Mesenteric fat pad (tissue), 1 donor: ENCODE data around the gene CCDC167. TPM values are rescaled to one million over a fixed set of nuclear protein-coding genes. Genes with fewer than 3 reads are reported as not detected.
"Not testable (repeated sequence)": the region's sequence is repeated elsewhere in the genome, so short reads cannot be mapped to it uniquely, and the experiment has no call there.

ENCODE experiments used
- DNase-seq: peaks from one replicate; pipeline ENCODE4 v3.0.0-alpha.2; 2020; ENCODE audit warnings: low spot score
- total RNA-seq: library from RNA; stranded (reverse); fragmentation: NEBNext Ultra II Directional; extraction: Animal tissue kit (Norgen Biotek cat#: 25700); gene quantifications from one replicate; pipeline ENCODE4 v1.2.1, GENCODE V29; 2021
- donor health status: DM: yes; HTN: yes; CAD: no.

Gene CCDC167
- total RNA-seq, 1 donor from 2014 or later, result 14.6 TPM

- no peak for DNase-seq
These were observed 12.3 kb upstream of the CCDC167 start for GRCh38 chr6:37511910-37512399.

- DNase-seq, result no peak
These were observed 11.5 kb upstream of the CCDC167 start for GRCh38 chr6:37511201-37511600.

GRCh38 chr6:37507690-37508421 lies 8.2 kb upstream of the CCDC167 start:
- DNase-seq, result no peak

DNA sequence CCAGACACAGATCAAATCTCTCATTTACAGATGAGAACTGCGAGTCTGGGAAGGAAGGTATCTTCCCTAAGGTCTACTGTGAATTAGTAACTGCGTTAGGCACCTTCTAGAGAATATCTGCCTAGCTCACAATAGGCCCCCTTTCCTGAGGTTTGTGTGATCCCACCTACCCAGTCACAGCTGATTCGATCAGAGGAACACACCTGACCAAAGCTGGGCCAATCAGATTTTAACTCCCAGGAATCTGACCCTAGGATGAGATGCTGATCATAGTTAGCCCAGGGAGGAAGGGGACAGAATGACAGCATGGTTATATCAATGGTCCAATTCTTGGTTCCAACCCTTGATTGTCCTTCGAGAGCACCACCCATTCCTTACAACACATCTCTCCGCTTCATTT lies 7.4 kb upstream of the CCDC167 start:
- no peak for DNase-seq

DNA sequence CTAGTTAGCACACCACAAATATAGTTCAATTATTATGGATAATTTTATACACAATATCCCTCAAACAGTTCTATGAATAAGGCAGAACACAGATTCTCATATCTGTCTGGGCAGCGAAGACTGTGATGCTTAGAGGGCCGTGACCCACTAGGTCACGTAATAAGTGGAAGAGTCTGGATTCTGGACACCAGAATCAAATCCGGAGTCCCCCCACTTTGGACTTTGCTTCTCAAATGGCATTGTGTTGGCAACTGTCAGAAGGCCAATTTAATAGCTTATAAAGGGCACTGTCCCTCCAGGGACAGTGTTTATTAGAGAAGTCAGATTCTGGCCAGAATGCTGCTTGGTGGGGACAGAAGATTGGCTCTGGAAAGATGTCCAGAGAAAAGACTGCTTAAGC lies 6.8 kb upstream of the CCDC167 start:
- DNase-seq, result no peak

DNA sequence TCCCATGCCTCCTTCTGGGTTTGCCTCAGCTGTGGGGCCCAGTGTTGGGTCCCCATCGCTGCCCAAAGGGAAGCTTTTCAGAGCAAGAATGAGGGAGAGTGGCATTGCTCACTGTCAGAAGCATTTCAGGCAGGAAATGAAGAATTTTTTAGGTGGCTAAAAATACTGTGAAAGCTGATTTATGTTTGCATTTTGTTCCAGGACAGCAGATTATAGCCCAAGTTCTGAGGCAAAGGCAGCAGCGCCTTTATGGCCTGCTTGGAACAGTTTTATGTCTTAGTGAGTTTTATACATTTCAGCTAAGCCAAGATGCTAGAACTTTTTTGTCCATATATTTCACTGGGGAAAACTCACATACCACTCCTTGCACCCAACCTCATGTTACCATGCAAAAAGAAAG lies 4.3 kb upstream of the CCDC167 start:
- no peak for DNase-seq

GRCh38 chr6:37503309-37503965 lies 3.7 kb upstream of the CCDC167 start:
- DNase-seq, result no peak

- DNase-seq, result no peak
These were observed 3.1 kb upstream of the CCDC167 start for GRCh38 chr6:37502703-37503291.

GRCh38 chr6:37501632-37502491 lies 2.2 kb upstream of the CCDC167 start:
- no peak for DNase-seq

GRCh38 chr6:37500904-37501303 lies 1.2 kb upstream of the CCDC167 start:
- not testable (repeated sequence) for DNase-seq

DNA sequence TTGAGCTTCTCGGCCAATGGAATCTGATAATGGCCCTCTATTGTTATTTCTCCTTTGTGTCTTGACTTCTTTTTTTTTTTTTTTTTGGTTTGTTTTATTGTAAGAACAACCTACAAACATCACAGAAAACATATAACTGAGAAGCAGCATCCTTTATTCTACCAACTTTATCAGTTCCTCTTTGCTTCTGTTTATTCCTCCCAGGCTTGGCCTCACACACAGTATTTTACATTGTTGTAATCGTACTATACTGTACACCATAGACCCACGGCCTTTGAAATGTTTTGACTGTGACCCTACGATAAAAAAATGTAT lies 558 bp upstream of the CCDC167 start:
- DNase-seq, result no peak

DNA sequence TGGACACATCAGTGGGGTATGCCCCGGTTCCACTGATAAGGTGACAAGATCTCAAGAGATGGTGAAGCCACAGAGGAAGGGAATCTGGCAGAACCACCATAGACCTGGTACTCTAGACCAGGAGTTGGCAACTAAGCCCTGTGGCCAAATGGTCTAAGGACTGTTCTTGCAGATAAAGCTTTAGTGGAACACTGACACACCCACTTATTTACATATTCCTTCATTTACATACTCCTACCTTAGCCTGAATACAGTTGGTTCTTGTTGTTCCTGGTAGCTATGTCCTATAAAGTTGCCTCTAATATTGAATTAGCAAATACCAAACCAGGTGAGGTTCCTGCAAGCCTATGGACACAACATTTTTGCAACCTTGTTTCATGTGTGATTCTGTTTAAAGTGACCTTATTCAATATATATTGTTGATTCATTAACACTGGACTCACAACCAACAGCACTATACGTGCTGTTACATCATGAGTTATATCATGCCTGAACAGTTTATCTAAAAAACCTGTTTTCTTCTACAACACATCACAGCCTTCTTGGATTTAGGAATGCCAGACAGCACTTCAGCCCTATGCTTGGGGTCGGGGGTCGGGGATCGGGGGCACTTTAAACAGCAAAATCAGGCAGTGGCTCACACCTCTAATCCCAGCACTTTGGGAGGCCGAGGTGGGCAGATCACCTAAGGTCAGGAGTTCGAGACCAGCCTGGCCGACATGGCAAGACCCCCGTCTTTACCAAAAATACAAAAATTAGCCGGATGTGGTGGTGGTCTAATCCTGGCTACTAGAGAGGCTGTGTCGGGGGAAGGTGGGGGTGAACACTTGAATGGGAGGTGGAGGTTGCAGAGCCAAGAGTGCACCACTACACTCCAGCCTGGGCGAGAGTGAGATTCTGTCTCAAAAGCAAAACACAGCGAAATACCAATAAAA lies 2.5 kb downstream of the CCDC167 start:
- DNase-seq, result no peak

DNA sequence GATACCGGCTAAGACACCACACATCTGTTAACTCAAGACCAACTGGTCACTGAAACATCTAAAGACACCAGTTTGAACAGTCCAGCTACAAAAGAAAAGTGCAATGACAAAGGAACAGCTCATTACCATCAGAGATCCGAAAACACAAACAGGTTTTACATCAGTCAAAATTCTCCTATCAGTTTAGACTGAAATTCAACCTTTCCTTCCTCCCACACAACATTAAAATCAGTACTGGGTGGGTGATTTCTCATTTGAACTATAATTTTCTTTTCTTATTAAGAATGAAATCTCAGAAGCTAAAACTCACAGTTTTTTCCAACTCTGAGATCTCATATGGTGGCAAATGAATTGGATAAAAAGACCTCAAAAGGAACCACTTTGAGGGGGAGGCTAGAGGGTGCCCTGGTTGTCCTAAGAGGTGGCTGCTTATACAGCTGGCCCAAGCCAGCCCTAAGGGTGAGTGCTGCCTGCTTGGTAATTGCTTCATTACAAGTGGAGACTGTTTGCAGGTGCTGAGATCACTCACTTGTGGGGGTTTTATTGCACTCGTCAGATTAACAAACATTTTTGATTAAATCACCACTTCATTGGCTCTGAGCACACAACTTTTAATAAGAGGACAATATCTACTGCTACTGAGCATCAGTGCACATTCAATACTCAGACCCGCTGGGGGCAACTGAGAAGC lies 4.3 kb downstream of the CCDC167 start:
- DNase-seq, result no peak

DNA sequence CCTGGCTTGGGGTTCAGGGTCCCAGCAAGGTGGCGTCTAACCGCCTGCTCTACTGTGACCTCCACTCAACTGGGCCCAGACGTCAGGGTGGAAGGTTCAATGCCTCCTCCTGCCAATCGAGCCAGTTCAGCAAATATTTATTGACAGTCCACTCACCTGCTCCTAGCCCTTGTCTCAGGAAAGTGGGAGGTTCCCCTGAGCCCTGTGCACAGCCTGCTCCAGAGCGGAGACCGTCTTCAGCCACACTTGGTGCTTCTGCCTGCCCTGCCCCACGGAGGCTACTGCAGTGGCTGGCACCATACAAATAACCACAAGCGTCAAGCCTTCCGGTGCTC lies 6.1 kb downstream of the CCDC167 start:
- DNase-seq, result no peak

- no peak for DNase-seq
These were observed 6.6 kb downstream of the CCDC167 start for GRCh38 chr6:37492991-37493660.

GRCh38 chr6:37492236-37492972 lies 7.3 kb downstream of the CCDC167 start:
- DNase-seq, result no peak

- DNase-seq, result no peak
These were observed 7.9 kb downstream of the CCDC167 start for GRCh38 chr6:37491830-37492208.

DNA sequence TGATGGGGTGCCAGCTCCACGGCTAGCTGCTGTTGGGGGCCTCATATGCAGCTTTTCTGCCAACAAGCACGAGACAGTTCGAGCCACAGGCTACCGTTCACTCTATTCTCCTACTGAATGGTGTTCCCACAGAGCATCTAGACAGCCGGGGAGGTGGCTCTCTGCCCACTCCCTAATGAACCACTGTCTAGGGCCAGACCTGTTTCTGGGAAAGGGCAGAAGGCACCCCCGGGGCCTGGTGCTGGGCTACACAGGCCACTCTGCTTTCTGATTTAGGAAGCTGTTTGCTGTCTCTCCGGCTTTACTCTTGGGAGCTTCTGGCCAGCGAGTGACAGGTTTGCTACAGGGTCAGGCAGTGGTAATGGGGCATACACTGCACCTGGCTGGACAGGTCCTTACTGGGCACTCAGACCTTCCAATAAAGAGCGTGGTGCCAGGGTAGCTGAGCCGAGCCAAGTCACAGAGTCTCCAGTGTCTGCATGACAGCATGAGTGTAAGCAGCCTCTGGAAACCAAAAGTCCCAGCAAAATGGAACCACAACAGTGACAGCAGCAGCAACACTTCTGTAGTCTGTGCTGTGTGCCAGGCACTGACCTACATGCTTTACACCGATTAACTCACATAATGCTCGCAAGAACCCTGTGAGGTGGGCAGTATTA lies 8.4 kb downstream of the CCDC167 start:
- DNase-seq, result no peak
